GM19372 (cell line): ENCODE results near the gene CIAO1.
A peak's percentile ranks its signal among the peaks of the same experiment; 100 is the strongest.
"Not testable (repeated sequence)": the region's sequence is repeated elsewhere in the genome, so short reads cannot be mapped to it uniquely, and the experiment has no call there.

ENCODE experiments used
- ATAC-seq: cut with Tn5 transposase; IDR thresholded peaks from one replicate; pipeline ENCODE4 v1.9.1; 2021; ENCODE audit warnings: mild to moderate bottlenecking, low read depth, moderate library complexity; ENCODE audit not compliant: unreplicated experiment

Gene CIAO1

GRCh38 chr2:96273763-96274162 lies 7.7 kb downstream of the CIAO1 start:
- ATAC-seq: no peak

- no peak for ATAC-seq
These were observed 8.5 kb downstream of the CIAO1 start for GRCh38 chr2:96274355-96275056.

DNA sequence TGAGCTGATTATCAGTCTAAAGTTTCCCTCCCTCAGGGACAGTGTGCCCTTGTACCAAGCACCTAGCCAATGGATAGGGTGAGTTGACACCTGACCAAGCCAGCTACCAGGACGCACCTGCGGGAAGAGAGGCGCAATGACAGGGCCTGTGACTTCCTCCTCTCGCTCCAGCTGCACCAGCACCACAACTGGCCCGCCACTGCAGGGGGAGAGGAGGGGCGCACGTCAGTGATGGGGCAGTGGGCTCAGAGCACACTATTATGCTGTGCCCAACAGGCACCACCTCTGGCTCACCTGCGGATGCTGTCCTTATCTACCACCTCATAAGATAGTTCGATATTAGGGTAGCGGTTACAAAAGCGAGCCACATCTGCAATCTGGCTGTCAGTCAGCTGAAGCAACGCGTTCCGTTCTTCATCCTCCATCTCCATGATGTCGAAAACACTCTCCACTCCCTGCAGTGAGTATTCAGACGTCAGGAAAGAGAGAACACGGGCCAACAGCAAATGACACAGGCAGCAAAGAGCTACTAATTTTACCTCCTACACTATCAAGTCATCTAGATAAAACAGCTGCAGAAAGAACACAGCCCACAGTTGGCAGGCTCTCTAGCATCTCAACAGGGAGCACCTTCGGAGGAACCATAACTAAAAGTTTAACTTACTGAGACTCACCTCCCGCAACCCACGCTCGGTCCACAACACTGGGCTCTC lies 10.9 kb downstream of the CIAO1 start:
- ATAC-seq: no peak

DNA sequence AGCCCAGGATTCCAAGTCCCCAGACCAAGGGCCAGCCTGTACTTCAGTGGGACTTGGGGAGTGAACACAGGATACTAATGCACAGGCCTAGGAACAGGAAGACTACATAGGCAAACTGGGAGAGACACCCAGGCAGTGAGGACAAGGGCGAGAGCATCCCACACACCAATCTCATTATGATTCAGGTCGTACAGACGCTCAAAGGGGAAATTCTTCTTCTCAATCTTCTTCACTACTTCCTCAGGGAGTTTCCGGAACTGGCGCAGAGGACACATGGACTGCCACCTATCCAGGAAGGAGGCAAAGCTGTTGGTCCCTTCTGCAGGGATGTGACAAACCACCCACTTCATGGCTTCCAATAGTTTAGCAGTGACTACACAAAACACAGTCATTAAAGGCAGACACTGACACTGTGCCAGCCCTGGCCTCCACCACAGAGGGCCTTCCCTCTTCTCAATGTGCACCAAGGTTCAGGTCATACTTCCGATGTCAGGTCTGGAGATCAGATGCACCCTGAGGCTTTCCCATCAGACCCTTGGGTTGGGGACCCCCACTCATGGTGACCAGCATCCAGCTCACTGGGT lies 21.3 kb downstream of the CIAO1 start:
- ATAC-seq: no peak

DNA sequence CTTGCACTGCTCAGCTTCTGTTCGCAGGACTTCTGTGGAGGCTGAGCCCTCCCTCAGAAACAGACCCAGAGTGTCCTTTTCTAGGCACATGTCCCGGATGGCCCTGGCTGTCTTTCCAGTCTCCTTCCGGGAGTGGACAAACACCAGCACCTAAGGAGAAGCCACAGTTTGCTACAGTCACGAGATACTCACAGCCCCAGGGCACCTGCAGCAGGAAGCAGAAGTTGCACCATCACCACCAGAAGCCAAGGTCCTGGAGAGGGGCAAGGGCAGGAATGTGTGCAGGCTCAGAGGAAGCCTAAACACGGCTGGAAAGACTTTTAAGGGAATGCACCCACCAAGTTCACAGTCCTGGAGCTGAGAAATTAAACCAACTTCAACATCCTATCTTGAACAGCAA lies 25.7 kb downstream of the CIAO1 start:
- ATAC-seq: no peak

DNA sequence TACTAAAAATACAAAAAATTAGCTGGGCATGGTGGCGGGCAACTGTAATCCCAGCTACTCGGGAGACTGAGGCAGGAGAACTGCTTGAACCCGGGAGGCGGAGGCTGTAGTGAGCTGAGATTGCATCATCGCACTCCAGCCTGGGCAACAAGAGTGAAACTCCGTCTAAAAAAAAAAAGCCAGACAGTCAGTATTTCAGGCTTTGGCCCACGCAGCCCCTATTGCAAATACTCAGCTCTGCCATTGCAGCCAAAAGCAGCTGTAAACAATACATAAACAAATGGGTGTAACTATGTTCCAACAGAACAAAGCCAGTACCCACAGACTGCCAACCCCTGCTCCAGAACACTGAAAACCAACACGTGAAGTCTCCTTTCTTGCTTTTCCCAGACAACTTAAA lies 28.2 kb downstream of the CIAO1 start:
- not testable (repeated sequence) for ATAC-seq

DNA sequence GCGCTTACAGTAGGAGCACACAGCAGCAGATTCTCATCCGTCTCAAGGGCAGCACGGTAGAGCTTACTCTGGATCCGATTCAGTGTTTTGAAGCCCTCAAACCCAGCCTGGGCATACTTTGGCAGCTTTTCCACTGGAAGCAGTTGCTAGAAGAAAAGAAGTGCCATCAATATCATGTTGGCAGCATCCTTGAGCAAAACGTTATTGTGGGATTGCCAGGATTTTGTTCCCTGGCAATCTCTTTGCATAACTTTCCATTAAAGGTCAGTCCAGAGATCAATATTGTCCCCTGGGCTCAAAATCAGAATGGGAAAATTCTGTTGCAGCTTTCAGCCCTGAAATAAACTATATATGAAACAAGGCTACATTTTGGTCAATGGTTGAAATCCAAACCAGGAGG lies 30.9 kb downstream of the CIAO1 start:
- ATAC-seq: no peak

GRCh38 chr2:96301865-96302264 lies 35.8 kb downstream of the CIAO1 start:
- no peak for ATAC-seq

GRCh38 chr2:96304606-96305005 lies 38.6 kb downstream of the CIAO1 start:
- ATAC-seq: no peak

DNA sequence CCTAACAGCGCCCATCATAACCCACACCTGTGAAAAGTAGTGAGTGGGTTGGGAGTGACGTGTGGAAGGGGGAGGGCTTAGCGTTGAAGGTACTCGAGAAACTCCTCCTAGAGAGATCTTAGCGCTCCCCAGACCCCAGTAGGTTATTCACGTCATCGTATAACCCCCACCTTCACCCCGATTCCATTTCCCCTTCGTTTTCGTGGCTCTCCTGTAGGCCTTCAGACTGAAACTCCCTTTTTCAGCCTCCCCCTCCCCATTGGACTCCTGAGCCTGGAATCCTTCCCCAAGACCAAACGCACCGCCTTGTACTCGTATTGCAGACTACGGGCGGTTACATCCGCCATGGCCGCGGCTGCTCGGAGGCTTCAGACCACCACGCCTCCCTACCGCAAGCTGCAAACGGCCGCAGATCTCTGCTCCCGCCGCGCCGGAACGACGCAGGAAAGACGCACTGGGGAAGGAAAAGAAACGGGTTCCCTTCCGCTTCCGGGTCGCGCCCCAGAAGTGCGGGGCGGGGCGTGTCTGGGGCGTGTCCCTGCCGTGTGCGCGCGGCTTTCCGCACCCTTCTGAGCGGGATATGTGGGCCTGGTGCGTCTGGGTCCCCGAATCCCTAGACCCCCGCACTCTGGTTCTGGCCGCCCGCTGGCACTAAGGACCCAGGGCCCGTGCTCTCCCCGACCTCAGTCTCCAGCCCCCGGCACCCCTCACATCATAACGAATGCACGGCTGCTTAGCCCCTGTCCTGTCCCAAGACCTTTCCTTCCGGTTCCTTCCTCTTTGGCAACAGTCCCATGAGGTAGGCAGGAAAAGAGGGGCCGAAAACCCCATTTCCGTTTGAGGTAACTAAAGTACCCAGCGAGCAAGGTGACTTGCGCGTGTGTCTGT lies 39.3 kb downstream of the CIAO1 start, which contains the start of gene SNRNP200:
TSS of gene SNRNP200 (minus strand) at position 456 of the 888 bp plus-strand sequence. CDS start at position 347, 109 bp downstream.
- peak; percentile 92 for ATAC-seq

- ATAC-seq: no peak
These were observed 39.9 kb downstream of the CIAO1 start for GRCh38 chr2:96305979-96306308.

- ATAC-seq: no peak
These were observed 40.3 kb downstream of the CIAO1 start for GRCh38 chr2:96306370-96306769.

- no peak for ATAC-seq
These were observed 42.2 kb downstream of the CIAO1 start for GRCh38 chr2:96308248-96308647.

DNA sequence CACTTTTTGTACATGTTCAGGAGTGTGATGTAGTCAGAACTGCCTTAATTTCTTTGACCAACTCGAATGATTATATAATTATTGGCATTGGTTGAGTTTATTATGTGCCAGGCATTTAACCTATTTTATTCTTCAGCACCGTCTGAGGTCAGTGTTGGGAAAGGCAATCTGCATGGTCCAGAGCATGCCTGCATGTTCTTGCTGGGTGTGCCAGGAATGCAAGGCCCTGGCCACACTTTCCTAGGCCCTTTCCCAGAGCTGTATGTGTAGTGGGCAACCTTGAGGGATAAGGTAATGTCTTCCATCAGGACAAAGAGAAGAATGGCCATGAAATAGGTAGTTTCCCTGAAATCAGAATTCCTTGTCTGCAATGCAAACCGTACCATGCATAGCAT lies 49.0 kb downstream of the CIAO1 start:
- no peak for ATAC-seq

GRCh38 chr2:96315400-96316071 lies 49.5 kb downstream of the CIAO1 start:
- no peak for ATAC-seq

DNA sequence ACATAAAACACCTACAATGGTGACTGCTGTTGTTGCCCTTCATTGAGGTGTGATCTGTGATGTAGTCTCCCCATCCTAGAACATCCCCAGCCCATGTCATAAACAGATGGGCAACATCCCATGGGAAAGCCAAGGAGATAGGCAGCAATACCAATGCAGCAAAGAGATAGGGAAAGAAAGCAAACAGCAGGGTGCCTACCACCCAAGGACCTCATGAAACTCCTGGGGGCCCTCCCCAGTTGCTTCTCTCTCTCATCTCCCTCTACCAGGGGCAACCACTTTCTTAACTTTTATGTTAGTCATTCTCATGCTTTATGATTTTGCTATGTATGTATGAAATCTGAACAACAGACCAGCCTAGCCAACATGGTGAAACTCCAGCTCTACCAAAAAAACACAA lies 51.0 kb downstream of the CIAO1 start:
- ATAC-seq: no peak

- no peak for ATAC-seq
These were observed 51.6 kb downstream of the CIAO1 start for GRCh38 chr2:96317584-96317997.

DNA sequence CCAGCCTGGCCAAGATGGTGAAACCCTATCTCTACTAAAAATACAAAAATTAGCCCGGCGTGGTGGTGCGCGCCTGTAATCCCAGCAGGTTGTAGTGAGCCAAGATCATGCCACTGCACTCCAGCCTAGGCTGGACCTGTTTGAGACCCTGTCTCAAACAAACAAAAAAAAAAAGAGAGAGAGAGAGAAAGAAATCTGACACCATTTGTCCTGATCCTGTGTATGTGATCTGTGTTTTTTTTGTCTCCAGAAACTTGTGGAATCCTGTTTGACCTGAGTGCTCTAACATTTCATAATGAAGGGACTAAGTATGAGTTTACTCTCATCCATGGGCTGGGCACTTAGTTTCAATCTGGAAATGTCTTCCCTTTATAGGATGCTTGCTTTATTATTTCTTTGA lies 52.7 kb downstream of the CIAO1 start:
- ATAC-seq: no peak

GRCh38 chr2:96319396-96319795 lies 53.4 kb downstream of the CIAO1 start:
- no peak for ATAC-seq

GRCh38 chr2:96320326-96320725 lies 54.3 kb downstream of the CIAO1 start:
- no peak for ATAC-seq
